KMS-11 (cell line): ENCODE results near the gene UBR4.

Source experiments
- H2AFZ ChIP-seq: fragments of 200-600 bp; sonication (generic); 2 replicates; pipeline ENCODE4 v1.6.1; 2016; ENCODE audit warnings: antibody characterized with exemption, mixed run types, low read depth
- H3K27ac ChIP-seq: fragments of 200-600 bp; sonication (generic); 2 replicates; pipeline ENCODE4 v1.6.1; 2016; ENCODE audit warnings: mild to moderate bottlenecking, mixed run types
- H3K27me3 ChIP-seq: fragments of 200-600 bp; sonication (generic); 2 replicates; pipeline ENCODE4 v1.6.1; 2017; ENCODE audit warnings: mild to moderate bottlenecking, low read depth, mixed run types, moderate library complexity; ENCODE audit not compliant: insufficient read depth
- H3K36me3 ChIP-seq: fragments of 200-600 bp; sonication (generic); 2 replicates; pipeline ENCODE4 v1.6.1; 2017; ENCODE audit warnings: mild to moderate bottlenecking, mixed run types; ENCODE audit not compliant: insufficient read depth
- H3K4me1 ChIP-seq: fragments of 200-600 bp; sonication (generic); 2 replicates; pipeline ENCODE4 v1.6.1; 2016; ENCODE audit warnings: mild to moderate bottlenecking, low read depth, mixed run types; ENCODE audit not compliant: poor library complexity, severe bottlenecking
- H3K4me2 ChIP-seq: fragments of 200-600 bp; sonication (generic); 2 replicates; pipeline ENCODE4 v1.7.0; 2016; ENCODE audit warnings: mild to moderate bottlenecking, mixed run types
- H3K4me3 ChIP-seq: fragments of 200-600 bp; sonication (generic); IDR thresholded peaks from 2 replicates; pipeline ENCODE4 v1.6.1; 2017; ENCODE audit warnings: low read depth, low read length, mixed read lengths; ENCODE audit not compliant: insufficient read depth
- H3K79me2 ChIP-seq: fragments of 200-600 bp; sonication (generic); 2 replicates; pipeline ENCODE4 v1.6.1; 2016; ENCODE audit warnings: low read depth, mixed run types; ENCODE audit not compliant: insufficient read depth
- H3K9ac ChIP-seq: fragments of 200-600 bp; sonication (generic); 2 replicates; pipeline ENCODE4 v1.6.1; 2016; ENCODE audit warnings: mild to moderate bottlenecking, mixed run types
- H4K20me1 ChIP-seq: fragments of 200-600 bp; sonication (generic); 2 replicates; pipeline ENCODE4 v1.6.1; 2016; ENCODE audit warnings: mild to moderate bottlenecking, mixed run types; ENCODE audit not compliant: insufficient read depth
- TF ChIP-seq, protein P1 (sequence below): fragments of 200-600 bp; sonication (generic); conservative IDR thresholded peaks from 2 replicates; pipeline ENCODE4 v1.6.1; 2017; ENCODE audit warnings: low read depth, mild to moderate bottlenecking, antibody characterized with exemption, low read length, moderate library complexity, mixed read lengths

UBR4 gene

DNA sequence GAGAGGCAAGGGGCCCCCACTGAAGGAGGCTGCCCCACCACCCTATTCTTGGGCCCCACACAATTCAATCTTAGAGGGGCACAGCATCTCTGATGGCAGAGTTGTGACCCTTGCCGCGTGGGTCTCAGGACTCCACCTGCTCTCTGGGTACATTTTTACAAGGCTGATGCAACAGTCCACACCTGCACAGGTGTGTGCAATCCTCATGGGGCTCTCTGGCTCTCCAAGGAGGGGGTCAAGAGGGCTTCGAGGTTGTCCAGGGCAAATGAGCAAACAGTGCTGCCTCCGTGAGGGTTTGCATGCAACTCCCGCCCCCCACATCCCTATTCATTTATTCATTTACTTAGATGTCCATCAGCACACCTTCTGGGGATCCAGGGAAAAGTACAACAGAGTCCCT is 172.0 kb downstream of the UBR4 start:
- Histone ChIP-seq H3K4me1 (no peaks in the 10 kb centered on the region), H3K4me2 (no peak overlapping the region), H3K79me2 (no peaks in the 10 kb centered on the region), H3K27ac (no peak overlapping the region), H2AFZ (no peak overlapping the region), H3K9ac (no peak overlapping the region), H3K4me3 (no peak overlapping the region), H4K20me1 (no peaks in the 10 kb centered on the region), H3K27me3 (peaks cover 90% of the 10 kb centered on the region), H3K36me3 (no peaks in the 10 kb centered on the region)
- TF ChIP-seq, protein P1, sequence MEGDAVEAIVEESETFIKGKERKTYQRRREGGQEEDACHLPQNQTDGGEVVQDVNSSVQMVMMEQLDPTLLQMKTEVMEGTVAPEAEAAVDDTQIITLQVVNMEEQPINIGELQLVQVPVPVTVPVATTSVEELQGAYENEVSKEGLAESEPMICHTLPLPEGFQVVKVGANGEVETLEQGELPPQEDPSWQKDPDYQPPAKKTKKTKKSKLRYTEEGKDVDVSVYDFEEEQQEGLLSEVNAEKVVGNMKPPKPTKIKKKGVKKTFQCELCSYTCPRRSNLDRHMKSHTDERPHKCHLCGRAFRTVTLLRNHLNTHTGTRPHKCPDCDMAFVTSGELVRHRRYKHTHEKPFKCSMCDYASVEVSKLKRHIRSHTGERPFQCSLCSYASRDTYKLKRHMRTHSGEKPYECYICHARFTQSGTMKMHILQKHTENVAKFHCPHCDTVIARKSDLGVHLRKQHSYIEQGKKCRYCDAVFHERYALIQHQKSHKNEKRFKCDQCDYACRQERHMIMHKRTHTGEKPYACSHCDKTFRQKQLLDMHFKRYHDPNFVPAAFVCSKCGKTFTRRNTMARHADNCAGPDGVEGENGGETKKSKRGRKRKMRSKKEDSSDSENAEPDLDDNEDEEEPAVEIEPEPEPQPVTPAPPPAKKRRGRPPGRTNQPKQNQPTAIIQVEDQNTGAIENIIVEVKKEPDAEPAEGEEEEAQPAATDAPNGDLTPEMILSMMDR: no peak

DNA sequence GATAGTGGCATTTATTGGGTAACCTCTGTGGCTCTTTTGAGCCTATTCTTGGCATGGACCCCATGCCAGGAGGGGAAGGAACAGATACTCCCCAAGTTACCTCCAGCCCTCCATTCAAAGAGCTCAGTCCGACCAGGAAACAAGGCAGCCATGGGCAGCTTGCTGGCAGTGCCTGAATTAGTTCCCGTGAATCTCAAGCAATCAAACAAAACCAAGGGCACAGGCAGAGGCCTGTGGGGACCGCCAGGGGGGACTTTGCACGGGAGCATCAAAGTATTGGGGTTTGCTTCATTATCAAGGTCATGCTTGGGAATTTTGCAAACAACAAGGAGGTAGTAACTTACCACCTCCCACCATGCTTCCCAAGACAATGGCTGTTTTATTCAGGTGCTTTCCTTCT is 172.4 kb downstream of the UBR4 start:
- H3K27me3 ChIP-seq: peaks cover 88% of the 10 kb centered on the region
- H3K36me3 ChIP-seq: no peaks in the 10 kb centered on the region
- H3K4me1 ChIP-seq: no peaks in the 10 kb centered on the region
- H3K27ac ChIP-seq: no peak overlapping the region
- H2AFZ ChIP-seq: no peak overlapping the region
- H3K4me2 ChIP-seq: no peak overlapping the region
- H4K20me1 ChIP-seq: no peaks in the 10 kb centered on the region
- no peak overlapping the region for H3K4me3 ChIP-seq
- H3K79me2 ChIP-seq: no peaks in the 10 kb centered on the region
- TF ChIP-seq, protein P1: no peak
- no peak overlapping the region for H3K9ac ChIP-seq

DNA sequence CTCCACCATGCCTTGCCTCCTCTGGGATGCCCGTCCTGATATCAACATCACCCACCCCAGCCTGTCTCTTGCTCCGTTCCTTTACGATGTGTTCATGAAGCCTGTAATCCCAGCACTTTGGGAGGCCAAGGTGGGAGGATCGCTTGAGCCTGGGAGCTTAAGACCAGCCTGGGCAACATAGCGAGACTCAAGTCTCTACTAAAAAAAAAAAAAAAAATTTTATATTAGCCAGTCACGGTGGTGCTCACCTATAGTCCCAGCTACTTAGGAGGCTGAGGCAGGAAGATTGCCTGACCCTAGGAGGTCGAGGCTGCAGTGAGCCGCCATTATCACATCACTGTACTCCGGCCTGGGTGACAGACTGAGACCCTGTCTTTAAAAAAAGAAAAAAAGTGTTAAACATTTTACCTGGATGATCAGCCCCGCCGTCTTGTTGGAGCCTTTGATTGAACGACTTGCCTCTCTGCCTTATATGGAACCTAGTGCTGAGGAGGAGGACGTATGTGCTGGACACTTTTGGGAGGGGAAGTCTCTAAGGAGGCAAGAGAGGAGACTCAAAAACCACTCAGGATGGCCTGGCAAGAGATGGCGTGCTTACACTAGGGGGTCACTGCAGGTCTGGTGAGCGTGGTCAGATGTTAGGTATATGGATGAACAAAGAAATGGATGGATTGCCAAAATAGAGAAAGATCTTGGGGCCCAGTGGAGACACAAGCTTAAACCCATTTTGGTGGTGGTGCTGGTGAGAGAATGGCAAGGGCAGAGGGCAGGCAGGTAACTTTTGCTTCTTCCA is 173.1 kb downstream of the UBR4 start:
- Histone ChIP-seq H3K79me2 (no peaks in the 10 kb centered on the region), H2AFZ (no peak overlapping the region), H3K4me3 (no peak overlapping the region), H3K9ac (no peak overlapping the region), H3K27me3 (peaks cover 87% of the 10 kb centered on the region), H4K20me1 (no peaks in the 10 kb centered on the region), H3K27ac (no peak overlapping the region), H3K4me2 (no peak overlapping the region), H3K4me1 (no peaks in the 10 kb centered on the region), H3K36me3 (no peaks in the 10 kb centered on the region)
- TF ChIP-seq, protein P1: no peak

DNA sequence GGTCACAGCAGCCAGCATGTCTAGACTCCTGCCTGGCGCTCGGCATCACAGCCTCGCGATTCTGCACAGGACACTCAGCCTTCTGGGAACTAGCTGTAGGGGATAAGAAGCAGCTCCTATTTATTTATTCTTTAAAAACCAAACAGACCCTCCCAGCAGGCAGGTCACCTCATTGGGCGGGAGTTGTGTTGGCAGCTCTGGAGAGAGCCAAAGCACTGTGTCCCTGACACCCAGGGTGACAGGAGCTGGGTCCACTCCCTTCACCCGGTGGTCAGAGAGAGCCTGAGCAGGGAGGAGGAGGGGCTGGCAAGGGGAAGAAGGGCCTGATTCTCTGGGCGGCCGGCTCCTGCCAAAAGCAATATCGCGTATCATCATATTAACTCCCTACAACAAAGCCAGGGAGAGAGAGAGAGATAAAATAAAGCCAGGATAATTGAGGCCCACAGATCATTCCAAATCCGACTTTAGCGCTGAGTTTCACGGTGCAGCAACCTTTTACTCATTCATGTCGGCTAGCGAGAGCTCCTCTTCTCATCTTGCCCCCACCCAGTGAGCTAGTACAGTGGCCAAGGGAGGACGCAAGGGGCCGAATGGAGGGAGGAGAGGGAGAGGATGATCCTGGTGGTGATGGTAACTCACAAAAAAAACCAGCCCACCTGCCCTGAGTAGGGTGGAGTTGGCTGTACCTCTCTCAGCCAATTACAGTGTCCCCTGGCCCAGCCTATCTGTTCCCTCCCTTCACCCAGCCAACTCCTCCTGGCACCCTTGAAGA is 173.8 kb downstream of the UBR4 start:
- TF ChIP-seq, protein P1: no peak
- H3K4me2 ChIP-seq: no peak overlapping the region
- peaks cover 89% of the 10 kb centered on the region; the same call in 1 of the 2 replicates for H3K27me3 ChIP-seq
- H4K20me1 ChIP-seq: no peaks in the 10 kb centered on the region
- H2AFZ ChIP-seq: no peak overlapping the region
- no peaks in the 10 kb centered on the region for H3K36me3 ChIP-seq
- no peak overlapping the region for H3K9ac ChIP-seq
- no peaks in the 10 kb centered on the region for H3K79me2 ChIP-seq
- no peak overlapping the region for H3K27ac ChIP-seq
- no peak overlapping the region for H3K4me3 ChIP-seq
- no peaks in the 10 kb centered on the region for H3K4me1 ChIP-seq
